Stimulated activated CD4-positive, alpha-beta T cell treated with anti-CD3 and anti-CD28 coated beads, Interleukin-1b, Interleukin-23, amount 100 ng/mL, for 4 hours (primary cell): ENCODE data around the gene NRIP1.

Experiments
- DNase-seq, 2 donors: peaks; one replicate each; pipeline ENCODE4 v3.0.0-alpha.2; 2020; ENCODE audit warnings: low read depth in 2 of 2

NRIP1 gene

DNA sequence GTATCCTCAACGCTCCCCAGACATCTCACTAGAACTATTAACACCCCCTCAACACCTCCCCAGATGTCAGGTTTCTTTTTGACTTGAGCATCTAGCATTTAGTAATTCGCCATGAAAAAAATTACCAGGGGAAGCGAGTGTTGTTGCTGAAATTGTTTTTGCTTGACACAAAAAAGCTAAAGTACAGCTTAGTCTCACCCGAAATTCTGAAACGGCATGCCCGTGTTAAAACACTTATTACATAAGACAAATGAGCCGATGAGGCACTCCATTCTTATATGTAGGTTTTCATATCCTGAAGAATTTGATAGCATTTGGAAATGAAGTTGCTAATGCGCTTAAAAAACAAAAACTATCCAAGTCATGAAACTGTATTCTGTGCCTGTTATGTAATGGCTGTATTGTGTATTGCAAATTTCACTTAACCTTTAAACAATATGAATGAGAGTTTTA lies 1.3 kb upstream of the NRIP1 start:
- DNase-seq, result no peak

DNA sequence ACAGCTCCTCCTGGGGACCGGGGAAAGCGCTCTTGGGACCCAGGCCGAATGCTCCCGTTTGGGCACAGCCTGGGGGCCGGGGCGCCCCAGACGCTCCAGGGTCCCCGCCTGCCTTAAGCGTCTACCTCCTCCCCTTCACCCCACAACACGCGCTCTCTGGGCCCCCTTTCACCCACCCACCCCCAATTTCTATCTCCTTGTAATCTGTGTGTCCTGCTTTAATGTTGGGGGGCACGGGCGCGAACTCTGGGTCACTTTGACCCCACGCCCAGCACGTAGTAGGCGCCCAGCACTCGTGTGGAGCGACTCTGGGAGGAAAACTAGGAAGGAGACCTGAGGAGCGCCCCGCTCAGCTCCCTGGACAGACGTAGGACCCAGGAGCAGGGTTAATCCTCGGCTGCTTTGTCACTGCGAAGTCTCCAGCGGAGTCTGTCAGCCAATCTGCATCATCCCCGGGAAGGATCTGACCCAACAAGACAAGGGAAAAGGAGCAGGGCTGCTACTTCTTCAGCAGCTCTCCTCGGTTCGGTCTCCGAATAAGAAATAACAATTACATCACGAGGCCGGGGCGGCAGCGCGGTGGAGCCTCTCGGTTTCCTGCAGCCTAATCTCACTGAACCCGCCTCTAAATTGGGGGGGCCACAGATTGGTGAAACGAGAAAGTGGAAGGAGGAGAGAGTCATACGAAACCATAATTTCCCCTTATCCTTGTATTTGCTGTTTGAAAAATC lies 757 bp upstream of the NRIP1 start:
- DNase-seq, result peak; percentile 60 to 62

DNA sequence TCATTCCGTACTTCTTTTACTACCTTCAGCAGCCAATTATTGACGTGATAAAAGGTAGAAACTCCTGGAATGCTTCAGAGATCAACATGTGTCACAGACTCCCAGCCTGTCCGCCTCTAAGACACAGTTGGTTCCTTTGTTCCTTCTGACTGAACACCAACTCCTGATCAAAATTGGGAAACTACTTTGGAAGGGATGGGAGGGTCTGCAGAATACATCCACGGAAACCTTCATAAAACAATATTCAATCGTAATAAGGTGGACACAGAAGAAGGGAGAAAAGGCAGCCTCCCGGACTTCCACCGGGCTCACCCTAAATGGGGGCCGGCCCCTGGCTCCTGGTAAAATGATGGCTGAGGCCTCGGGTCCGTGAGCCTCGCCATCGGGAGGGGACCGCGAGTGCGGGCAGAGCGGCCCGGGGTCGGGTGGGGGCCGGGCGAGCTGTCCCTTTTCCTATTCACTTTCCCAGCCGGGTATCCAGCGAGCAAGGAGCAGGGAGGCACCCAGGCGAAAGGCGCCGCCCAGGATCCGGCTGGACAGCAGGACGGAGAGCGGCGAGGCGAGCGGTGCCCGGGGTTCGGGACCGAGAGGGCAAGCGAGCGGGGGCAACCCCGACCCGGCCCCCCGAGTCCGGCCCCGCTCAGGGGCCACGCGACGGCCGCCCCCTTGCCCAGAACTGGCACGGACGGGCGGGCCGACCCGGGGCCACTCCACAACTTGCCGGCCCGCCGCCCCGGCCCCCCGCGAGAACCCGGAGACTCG lies 805 bp downstream of the NRIP1 start:
- peak in 1 of 2 donors; percentile 8 for DNase-seq

DNA sequence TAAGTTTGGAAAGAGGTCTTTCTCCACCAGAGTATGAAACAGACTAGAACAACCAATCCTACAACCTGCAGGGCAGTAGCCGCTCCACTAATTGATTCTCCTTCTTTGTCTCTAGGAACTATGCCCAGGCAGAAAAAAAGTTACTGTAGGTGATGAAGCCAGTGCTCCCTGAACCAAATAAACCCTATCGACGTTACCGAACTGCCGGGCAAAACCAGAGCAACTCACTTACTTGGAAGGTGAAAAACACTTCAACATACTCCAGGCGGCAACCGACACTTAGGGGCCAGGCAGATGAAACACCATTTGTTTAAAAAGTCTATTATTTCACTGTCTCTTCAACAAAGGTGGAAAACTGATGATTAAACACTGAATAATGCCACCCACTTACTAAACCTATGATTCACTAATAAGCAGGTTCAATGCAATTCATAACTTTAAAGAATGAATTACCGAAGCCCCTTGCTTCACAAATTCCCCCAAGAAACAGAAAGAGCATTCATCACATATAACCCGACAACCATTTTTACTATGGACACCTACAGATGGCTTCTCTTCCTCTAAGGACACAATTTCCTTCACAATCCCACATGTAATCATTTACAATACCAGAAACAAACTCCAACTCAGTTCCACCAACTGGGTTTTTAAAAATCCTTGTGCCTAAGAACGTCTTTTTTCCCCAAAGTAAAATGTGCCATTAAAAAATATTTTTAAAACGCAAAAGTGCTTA lies 1.6 kb downstream of the NRIP1 start:
- peak; percentile 18 to 23 for DNase-seq

DNA sequence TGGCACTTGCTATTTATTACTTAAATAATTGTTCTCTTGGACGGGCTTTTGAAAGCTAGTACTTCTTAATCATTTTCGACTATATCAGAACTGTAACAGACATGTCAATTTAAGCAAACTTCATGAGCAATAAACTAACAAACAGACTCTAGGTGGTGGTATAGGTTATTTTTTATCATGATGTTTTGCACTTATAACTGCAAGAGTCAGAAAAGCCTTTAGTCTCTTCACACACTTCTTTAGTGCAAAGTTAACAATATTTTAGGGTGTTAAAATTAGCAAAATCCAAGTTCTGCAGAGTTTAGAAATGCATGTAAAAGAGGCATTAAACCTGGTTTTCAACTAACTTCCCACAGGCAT lies 2.2 kb downstream of the NRIP1 start:
- no peak for DNase-seq

DNA sequence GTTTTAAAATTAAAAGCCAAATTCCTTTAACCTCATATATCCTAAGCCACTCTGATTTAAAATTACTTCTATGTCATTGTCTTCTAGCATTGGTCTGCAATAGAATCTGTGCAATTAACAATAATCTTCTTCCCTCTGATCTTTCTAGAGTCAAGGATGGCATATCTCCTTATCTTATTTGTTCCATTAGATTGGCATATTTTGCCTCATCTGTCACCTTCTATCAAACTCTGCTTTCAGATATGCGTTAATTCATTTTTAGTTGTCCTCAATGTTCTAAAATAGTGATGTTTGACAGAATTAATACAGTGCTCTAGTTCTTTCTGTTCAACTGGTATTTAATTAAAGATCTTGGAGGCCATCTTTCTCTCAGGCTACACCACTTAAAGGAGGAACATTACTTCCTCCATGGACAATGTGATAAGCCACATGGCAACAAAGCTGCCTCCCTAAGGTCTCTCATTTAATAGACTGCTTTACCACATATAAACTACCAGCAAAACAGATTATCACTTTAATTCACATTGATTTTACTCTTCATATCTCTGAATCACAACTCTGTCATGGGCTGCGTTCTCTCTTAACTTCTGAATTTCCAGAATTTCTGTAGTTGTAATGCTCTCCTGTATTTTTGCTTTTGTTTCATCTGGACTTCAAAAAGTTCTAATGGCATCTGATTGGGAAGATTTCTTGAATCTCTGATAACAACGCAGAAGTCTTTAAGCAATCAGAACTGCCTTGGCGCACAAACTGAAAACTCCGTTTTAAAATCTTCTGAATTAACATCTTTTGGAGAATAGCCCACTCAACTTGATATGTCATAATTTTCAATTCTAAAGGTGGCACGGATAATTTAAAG lies 2.8 kb downstream of the NRIP1 start:
- DNase-seq, result no peak

DNA sequence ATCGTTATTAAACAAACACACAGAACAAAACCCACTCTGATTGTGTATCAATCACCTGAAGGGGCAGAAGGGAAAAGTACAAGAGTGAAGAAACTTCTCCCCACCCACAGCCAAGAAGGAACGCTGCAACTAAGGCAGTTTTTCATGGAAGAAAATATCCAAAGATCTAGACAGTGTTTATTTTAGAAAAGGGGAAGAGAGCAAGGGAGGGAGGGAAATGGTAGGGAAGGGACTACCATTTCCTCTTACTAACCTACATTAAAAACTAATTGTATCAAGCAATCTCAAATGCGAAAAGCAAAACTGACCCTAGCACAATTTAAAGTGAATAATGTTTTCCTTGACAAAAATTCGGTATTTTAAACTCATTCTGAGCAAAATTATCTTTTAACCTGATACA lies 3.5 kb downstream of the NRIP1 start:
- no peak for DNase-seq

DNA sequence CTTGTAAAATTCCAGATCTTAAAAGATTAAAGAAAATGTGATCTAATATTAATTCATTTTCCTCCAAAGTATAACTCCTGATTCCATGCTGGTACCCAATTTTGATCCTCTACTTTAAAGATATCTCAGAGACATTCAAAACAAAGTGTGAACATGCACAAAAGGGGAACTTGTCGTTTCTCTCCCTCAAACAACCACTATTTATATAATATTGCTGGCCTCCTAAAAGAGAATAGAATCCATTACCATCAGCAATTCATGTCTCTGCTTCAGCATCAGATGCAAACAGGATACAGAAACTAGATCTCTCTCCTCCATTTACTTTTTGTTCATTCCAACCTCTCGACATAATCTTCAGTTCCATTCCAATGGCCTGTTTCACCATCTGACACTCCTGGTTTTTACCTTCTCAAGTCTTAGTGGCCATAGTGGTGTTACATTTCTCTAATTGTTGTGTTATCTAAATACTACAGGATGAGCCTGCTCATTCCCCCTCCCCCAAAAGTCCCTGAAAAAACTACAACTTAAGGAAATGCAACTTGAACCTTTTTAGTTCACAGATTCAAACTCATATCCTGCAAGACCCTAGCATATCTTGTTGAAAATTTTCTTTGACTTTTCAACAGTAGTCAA lies 4.1 kb downstream of the NRIP1 start:
- DNase-seq, result no peak

DNA sequence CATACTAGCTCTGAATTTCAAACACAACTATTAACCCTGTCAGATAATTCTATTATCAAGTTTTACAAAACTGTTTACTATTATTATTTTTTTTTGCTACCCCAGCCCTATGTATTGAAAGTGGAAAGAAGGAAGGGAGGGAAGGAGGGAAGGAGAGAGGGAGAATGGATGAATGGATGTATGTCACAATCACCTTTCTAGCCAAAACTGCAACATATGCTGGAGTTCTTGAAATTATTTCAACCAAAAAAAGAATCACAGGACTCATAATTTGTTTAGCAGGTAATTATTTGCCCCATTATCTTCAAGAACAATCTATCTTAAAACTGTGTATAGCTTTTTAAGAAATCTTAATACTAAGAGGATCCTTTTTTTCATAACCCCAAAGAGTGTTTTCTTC lies 5.4 kb downstream of the NRIP1 start:
- no peak for DNase-seq

DNA sequence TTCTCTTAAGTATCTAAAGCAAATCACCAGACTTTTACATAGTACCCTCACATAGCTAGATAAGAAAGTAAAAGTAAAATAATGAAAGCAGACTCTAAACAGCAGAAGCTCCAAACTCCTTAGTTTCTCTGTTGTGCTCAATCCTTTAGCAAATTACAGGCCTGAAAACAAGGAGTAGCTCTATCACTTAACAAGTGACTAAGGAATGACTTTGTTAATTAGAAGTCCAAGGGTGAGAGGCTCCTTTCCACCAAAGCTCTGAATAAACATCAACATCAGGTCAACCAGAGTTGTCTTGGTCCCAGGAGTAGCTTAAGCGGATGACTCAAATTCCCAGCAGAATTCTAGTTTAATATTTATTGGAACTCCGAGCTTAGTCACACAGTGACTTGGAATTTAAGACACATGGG lies 5.9 kb downstream of the NRIP1 start:
- no peak for DNase-seq

DNA sequence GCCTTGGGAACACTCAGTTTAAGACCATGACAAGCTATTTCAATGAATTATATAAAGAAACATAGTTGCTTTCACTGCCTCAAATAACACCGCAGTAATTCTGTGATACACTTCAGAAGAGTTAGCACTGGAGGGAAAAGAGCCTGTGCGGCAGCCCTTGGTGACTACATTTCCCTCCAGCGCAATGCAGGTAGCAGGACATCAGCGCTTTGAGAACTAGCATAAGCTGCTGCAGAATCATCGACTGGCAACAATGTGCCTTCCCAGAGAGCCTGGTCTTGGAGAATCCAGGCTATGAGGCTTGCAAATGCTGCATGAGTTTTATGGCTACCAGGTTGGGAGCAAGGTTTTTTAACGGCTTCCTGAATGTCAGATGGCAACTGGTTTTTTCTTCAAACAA lies 7.5 kb downstream of the NRIP1 start:
- no peak for DNase-seq

DNA sequence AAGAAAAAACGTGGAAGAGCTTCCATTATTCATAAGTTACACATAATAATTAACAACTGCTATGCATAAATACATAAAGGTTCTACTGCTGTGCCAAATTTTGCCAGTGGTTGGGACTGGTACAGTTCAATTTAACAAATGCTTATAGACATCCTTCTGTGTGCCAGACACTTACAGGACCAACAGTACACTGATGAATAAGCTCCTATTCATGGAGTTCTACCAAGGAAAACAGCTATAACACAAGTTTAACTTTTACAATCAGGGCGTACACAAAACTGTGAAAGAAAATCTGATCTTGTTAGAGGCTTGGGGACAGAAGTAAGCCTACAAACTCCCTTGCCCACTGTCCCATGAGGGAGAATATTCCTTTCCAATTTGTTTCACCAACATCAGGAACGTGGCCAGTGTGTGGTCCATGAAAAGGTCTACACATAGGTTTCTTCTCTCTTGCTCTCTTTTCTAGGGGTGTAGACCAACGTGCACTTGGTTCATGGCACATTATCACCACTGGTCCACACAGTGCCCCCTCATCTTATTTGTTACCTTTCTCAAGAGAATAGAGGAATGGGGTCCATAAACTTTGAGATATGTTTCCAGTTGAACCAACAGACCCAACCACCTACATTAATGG lies 10.1 kb downstream of the NRIP1 start:
- no peak for DNase-seq

DNA sequence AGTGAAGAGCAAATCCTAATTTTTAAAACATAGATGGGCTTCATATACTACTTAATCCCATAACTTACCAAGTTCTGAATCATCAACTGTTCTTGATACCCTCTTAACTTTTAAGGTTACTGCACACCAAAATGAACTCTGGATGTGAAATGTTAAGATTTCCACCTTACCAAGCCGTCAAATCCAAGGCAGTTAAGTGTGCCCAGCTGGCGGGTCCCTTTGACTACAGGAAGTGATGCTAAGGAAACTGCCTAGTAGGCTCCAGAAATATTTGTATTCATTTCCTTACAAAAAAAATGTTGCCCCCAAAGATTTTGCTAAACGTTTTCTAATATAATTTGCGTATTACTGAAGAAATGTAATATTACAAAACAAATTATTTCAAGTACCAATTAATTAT lies 10.7 kb downstream of the NRIP1 start:
- no peak for DNase-seq

DNA sequence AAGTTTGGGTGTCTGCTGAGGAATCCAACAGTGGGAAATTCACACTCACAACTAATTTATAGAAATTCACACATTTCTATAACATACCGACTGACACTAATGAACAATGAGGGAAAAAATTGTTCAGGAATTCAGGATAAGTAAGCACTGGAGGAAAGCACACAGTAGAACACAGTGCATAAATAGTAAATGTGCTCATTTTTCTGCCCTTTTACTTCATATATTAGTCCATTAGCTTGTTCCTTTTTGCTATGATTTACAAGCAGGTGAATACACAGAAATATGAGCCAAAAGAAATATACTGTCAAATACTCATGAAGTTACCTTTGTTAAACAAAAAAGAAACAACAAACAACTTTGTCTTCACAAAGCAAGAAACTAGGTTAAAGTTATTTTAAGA lies 11.3 kb downstream of the NRIP1 start:
- no peak for DNase-seq

DNA sequence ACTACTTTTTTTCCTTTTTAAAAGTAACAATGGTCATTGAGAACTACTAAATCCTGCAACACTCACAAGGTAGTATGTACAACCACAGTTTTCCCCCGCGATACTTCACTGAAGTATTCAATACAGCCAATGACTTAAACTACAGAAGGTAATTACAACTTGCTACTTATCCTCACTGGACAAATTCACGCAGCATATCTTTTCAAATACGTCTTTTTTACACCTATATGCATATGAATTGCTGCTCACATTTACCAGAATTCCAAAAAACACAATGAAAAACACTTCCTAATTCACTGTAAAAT lies 12.4 kb downstream of the NRIP1 start:
- no peak for DNase-seq

DNA sequence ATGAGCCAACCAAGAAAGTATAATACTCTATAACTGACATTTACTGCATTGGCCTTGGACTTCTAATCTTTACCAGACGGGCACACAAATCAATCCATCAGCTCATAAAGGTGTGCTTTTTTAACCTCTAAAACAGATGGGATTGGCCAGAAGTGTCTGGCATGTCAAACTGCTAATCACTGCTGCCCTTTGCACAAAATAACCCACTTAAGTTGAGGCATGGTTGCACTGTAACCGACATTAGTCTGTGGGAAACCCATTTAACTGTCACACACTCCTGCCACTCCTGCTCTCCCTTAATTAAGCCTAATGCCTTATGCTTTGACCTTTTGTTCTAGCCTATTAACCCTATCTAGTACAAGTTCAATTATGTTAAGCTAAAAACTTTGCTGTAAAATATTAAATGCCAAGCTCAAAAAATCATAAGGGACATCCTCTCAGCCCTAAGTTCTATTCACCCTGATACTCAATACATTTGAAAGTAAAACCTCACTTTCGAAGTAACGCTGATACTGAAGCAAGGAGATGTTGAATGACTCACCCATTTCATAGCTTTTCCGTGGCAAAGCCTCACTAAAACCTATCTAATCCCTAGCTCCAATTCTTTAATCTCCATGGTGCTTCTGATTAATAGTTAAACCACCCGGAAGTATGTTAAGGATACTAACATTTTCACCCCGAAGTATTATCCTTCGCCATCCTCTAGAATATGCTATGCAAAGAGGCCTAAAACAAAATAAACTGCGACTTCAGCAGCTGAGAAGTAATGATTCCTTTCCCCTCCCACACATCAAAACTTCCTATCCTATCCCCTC lies 12.9 kb downstream of the NRIP1 start:
- DNase-seq, result no peak

DNA sequence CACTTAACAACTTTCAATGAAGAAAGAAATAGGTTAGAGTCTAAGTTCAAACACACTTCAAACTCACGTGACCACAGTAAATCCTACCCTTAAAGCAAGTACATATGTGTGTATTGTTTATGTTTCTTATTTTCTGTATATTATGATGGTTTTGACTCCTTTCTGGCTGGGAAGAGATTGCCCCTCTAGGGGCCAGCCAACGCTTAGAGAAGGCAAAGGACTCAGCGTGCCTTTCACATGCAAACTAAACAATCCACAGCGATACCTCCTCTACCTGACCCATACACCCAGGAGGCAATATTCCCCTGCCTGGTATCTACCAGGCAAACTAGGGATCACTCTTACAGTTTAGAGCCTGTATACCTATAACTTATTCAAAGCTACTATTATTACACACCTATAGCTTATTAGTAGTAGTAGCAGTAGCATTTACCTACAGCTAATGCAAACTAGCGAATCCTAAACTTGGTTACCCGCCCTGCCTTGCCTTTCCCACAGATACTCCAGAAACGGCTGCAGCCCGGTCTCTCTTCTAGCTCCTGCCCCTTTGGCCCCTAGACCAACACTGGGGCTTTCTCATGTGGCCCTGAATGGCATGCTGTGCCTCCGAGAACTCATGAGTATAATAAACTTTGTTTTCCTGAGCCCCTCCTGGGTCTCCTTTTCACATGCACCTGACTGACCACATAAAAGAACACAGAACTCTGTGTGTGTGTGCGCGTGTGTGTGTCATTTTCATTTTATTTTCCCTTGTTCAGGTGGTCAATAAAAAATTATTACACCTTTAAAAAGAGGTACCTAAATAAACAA lies 14.0 kb downstream of the NRIP1 start:
- no peak for DNase-seq

DNA sequence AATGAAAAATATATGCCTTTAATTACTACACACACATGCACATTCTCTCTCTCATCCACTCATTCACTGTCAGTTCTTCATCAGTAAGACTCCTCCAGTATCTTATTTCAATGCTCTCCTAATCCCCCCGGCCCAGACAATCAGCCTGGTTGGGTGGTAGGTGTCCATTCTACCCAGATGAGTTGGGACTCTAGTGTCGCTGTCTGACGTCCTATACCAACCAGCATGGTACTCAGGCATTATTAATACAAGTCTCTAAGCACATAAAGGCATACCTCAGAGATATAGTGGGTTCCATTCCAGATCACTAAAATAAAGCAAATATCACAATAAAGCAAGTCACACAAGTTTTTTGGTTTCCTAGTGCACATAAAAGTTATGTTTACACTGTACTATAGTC lies 19.8 kb downstream of the NRIP1 start:
- no peak for DNase-seq

DNA sequence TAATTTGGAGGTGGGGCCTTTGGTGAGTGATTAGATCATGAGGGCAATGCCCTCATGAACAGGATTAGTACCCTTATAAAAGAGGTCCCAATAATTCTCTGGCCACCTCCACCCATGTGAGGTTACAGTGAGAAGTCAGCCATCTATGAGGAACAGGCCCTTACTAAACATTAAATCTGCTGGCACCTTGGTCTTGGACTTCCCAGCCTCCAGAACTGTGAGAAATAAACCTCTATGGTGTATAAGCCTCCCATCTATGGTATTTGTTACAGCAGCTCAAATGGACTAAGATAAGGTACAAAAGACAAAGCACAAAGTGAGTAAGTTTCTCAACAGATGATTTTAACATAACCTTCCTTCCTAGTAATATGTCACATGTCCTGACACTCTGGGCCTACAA lies 22.3 kb downstream of the NRIP1 start:
- no peak for DNase-seq
